Dermis microvascular lymphatic vessel endothelial cell (primary cell): ENCODE measurements around the gene EYA4. TPM values are rescaled to one million over a fixed set of nuclear protein-coding genes. Genes with fewer than 3 reads are reported as not detected.

Experiments used
- DNase-seq, 2 donors: peaks; one replicate each; pipeline versions ENCODE4 v3.0.0 to v3.0.0-alpha.2; 2010; ENCODE audit warnings: low read depth in 2 of 2
- total RNA-seq: library from RNA; depleted of rRNA; stranded (reverse); fragments of >200 nt; gene quantifications from 2 replicates; pipeline ENCODE4 v1.2.1, GENCODE V29; 2014

The EYA4 gene
- total RNA-seq, 1 donor from 2014 or later = 0.51 TPM

DNA sequence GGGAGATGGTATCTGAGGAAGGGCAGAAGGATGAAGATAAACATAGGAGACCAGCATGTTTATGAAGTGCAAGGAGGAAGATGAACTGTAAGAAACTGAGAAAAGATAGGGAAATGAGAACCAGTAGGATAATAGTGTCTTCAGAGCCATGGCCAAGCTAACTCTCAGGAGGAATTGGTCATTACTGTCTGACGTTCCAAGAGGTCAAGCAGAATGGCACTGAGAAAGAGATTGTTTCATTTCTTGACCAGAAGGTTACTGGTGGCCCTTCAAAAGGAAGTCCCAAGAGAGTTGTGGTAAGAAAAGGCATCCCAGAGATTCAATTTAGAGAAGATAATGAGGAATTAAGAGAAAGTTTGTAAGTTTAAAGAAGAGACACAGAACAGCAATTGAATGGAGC, 47.5 kb downstream of the EYA4 start:
- DNase-seq = no peak

DNA sequence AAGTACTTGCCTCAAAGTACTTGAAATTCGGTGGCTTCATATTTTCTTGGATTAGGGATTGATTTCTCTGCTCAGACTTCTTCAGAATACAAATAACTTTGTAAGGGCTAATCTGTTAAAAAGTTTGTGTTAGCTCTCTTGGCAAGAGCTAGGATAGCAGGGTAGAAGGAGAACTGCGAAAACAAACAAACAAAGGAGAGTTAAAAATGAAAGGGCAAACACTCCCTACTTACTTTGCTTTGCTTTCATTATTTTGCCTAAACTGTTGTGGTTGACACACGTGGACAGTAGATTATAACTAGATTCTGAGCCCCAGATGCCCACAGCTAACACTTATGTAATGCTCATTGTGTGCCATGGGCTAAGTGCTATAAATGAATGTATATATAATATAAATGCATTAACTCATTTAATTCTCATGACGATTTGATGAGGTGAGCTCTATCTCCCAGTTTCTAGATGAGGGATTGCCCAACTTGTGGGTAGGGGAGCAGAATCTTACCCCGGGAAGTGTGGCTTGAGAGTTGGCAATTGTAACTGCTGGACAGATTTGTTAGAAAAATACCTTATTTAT, 48.7 kb downstream of the EYA4 start:
- no peak for DNase-seq

DNA sequence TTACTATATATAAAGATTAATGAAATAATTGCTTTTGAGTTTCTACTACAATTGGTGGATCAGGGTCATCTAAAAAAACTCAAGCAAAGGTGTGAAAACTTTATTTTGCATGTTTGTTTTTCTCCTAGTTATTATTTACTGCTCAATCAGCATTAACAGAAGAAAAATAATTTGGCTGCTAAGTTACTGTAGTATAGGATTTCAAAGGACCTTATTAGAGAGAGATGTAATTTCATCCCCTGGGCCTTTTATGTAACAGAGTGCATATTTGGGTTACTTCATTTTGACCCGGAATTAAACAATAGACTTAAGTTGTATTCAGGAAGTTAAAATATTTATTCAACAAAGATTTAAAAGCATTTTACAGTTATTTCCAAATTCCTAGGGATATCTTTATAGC, 49.8 kb downstream of the EYA4 start:
- DNase-seq = no peak

DNA sequence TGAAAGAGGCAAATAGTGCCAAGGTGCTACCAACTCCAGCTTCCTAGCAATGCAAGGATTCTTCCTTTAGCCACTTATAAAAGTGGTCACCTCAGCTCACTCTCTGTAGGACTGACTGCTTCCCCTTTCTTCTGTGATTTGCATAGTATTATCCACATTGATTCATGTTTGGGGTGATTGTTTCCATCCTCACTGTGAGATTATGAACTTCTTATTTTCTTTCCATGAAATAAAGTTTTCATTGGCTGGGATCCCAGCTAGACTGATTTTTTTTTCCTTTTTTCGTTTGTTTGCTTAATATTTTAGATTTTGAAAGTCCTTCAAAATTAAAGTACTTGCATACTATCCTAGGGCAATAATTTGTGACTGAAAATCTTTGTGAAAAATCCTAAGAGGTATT, 50.5 kb downstream of the EYA4 start:
- DNase-seq = no peak

DNA sequence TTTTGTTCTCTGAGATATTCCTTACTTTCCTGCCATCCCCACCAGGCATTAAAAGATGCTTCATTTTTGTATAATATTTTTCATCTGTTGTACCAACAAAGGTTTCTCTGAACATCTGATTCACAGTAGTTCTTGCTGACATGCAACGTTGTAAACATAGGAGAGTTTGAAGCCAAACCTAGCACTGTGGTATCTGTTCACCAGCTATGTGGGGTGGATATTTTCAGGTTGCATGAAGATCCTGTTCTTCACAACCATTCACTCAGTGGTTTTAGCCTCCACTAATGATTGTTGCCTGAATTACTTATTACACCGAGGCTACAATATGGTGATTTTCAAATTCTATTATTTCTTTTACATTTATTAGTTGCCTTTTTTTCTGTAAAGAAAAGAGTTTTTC, 56.5 kb downstream of the EYA4 start:
- no peak for DNase-seq

DNA sequence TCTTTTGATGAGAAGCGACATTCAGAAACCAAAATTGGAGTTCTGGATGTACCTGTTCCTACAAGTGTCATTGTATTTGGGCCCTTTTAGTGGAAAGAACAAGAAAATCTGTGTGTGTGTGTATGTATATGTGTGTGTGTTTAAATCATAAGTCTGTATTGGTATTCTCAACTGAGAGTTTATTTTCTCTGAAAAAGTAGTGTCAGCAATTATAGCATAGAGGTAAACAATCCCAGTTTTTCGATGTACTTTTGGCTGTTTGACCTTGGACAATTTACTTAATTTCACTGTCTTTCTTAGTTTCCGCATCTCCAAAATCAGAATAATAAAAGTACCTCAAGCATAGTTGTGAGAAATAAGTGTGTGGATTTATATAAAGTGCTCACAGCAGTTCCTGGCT, 57.2 kb downstream of the EYA4 start:
- no peak for DNase-seq

DNA sequence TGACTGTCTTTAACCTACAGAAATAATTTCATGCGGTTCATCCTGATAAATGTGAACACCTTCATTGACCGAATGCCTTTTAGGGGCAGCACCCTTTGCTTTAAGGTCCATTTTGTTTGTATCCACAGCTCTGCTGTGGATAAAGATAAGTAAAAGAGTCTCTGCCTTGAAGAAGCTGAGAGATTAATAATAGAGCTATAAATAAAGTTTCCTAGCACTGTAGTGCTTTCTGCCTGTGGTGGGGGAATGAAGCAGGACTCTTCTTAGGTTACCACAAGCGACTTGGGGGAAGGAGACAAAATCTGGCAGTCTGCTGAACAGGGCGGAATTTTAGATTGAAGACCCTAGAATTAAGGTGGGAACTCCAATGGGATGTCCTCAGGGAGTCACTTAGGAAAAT, 57.6 kb downstream of the EYA4 start:
- no peak for DNase-seq

DNA sequence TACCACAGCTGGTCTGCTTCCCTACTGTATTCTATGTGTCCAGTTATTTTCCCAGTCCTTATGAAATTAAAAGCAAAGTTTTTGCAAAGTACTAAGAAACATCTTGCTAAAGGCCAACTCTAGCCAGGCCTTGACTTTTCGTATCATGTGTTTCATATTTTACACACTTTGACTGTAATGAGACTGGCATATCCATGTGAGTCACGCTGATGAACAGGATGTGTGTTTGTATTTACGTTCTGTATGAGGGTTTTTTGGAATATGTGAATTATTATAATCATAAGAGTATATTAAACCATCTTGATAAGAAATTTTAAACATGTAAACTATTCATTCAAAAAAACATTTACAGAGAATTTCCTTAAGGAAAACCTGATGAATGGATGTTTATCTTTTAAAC, 59.7 kb downstream of the EYA4 start:
- no peak for DNase-seq

DNA sequence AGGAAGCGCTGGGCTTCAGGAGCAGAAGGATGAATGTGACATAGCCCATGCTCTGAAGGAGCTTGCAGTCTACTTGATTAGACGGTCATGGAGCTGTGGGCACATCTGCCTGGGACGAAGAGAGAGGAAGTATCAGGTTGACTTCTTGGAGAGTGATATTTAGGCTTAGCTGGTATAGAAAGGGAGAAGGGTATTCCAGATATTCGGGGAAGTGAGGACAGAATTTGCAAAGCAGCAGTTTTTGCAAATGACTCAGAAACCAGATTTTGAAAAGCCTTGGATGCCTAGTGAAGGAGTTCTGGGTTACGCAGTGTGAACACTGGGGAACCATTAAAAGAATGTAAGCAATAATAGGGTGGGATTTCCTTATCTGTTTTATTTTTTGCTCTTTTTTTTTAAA, 60.7 kb downstream of the EYA4 start:
- DNase-seq = no peak

DNA sequence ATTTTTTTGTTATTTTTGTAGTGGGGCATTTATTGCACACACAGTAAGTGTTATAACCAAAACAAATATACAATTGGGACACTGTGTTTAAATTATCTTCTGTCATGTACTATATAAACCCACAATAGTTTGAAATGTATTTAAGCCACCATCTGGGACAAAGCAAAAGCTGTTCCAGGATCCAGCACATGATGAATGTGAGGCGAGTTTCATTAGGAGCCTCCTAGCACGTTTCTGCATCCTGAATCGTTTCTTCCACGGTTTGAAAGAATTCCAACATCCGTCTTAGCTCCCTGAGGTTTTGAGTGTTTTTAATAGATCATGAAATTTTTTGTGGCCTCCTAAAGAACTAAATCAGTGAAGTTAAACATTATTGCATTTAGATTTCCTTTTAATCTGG, 65.8 kb downstream of the EYA4 start:
- DNase-seq = no peak

DNA sequence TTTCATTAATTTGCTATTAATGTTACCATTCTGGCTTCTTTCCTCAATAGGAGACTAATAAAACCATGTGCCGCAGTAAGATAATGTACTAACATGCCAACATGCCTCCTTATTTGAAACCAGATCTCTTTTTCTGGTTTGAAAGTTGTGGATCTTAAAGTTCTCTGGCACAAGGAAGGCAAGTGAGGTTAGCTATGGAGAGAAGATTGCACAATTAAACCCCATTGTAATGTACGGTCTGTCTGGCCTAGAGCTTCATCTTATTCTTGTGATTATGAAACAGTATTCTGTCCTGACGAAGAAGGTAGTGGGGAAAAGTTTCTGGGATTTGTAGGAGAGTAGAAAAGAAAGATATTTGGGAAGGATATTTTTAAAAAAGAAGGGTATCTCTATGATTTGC, 68.4 kb downstream of the EYA4 start:
- no peak for DNase-seq

DNA sequence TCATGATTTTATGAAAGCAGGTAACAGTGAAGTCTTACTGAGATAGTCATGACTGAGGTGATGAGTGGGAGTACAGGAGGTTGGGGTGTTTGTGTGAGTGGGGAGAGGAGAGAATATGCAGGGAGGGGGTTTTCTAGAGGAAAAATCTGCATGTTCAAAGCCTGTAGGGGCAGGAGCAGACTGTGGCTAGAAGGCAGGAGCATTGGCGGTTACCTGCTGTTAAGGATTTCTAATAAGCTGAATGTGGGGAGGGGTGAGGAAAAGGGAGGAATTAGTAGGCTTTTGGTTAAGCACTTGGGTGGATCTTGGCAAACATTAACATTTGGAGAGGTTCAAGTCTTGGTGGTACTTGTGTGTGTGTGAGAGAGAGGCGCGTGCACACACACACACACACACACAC, 70.8 kb downstream of the EYA4 start:
- DNase-seq = no peak

DNA sequence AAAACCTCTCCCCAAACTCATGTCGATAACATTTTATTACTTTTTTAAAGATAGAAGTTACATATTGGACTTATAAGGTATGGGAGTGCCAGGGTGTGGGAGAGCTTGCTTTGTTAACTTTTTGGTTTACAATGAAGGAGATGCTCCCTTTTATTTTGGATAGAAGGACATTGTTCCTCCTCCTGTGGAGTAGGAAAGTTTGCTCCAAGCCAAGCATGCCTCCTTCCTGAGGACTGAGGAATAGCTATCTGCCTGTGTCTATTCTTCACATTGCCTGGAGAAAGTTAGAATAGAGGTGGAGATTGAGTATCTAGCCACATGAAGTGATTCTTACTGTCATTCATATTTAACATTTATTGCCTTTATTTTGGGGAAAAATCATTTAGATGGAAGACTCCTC, 71.9 kb downstream of the EYA4 start:
- no peak for DNase-seq

DNA sequence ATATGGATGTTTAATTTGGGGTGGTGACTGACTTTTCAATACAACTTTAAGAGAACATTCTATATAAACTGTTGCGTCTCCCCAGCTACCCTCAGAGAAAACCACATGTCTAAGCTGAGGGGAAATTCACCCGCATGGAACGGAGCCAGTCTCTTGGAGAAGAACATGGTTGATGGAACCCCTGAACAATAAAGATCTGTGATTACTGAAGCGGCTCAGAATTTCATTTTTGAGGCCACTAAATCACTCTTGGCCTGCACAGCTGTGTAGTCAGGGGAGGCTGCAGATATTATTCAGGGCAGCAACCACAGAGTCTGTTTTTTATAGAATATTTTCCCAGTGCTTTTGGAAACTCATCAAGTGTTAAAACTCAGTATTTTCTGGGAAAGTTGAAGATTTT, 73.8 kb downstream of the EYA4 start:
- DNase-seq = no peak

DNA sequence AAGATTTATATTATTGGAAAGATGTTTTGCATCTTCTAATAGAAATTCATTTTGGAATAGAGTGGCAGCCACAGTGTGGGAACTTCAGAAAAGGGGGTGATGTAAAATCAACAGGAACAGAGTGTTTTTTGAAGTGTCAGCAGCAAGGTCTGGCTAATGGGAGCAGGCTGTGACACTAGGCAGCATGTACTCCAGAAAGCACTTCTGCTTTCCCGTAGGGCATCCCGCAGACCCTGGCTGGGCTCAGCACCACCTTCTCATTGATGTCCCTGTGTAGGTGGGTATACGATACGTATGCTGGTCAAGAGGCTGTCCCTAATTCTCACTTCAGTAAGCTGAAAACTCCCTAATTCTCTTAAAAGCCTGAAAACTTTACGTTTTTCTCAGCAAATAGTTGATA, 74.7 kb downstream of the EYA4 start:
- no peak for DNase-seq

DNA sequence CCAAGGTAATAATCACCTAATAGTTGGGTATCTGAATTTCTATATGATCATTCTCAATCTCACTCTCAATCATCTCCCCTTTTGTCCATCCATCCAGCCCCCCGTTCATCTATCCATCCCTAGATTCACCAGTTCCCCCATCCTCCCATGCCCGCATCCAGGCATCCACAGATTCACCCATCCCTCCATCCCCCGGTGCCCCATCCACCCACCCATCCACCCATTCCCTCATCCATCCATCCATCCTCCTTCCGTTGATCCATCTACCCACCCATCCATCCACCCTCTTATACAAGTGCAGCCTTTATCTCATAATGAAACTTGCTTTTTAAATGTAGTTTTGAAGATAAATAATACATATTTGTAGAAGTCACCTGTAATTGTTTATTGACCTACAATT, 76.5 kb downstream of the EYA4 start:
- DNase-seq = no peak

DNA sequence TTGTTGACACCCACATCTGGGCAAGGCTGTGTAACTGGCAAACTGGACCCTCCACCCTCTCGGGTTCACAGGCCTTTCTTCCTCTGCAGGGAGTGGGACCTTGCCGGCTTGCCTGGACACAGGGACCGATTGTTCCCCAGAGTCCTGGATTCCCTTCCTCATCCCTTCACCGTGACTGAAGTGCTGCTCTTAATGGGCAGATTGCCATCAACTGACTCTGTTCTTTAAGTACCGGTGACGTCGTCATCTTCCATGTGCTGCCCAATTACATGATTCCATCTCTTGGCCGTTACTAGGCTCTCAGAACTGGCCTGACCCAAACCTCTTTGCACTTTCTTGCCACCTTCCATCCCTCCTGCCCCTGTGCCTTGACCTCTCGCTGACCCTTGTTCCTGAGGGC, 85.4 kb downstream of the EYA4 start:
- DNase-seq = no peak

DNA sequence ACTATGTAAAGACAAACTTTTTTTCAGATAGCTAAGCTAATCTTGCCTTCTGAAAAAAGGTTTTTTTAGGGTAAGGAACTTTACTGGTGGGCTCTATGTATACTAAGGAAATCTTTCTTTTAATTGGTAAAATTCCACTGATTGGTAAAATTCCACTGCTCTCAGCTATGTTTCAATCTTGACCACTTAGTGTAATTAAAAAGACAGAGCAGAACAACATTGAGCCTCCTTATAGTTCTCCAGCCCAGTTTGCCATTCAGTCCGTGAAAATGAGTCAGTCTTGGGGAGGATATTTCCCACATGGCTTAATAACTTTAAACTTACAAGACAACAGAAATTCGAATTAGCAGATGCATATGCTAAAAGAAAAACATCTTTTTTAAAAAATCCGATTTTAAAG, 92.7 kb downstream of the EYA4 start:
- DNase-seq = no peak

DNA sequence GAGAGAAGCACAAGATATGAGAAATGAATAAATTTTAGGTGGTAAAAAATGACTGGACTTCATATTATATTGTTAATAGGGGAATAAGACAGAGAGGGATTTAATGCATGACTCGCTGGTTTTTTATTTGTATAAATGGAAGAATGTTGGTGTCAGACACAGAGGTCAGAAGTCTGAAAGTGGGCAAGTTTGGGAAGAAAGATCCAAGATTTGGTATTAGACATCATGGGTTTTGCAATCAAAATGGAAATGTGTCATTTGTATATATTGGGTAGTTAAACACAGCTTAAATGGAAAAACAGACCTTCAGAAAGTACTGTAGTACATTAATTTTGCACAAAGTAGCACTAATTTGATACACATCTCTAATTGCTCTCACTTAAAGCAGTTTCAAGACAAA, 96.2 kb downstream of the EYA4 start:
- DNase-seq = no peak

DNA sequence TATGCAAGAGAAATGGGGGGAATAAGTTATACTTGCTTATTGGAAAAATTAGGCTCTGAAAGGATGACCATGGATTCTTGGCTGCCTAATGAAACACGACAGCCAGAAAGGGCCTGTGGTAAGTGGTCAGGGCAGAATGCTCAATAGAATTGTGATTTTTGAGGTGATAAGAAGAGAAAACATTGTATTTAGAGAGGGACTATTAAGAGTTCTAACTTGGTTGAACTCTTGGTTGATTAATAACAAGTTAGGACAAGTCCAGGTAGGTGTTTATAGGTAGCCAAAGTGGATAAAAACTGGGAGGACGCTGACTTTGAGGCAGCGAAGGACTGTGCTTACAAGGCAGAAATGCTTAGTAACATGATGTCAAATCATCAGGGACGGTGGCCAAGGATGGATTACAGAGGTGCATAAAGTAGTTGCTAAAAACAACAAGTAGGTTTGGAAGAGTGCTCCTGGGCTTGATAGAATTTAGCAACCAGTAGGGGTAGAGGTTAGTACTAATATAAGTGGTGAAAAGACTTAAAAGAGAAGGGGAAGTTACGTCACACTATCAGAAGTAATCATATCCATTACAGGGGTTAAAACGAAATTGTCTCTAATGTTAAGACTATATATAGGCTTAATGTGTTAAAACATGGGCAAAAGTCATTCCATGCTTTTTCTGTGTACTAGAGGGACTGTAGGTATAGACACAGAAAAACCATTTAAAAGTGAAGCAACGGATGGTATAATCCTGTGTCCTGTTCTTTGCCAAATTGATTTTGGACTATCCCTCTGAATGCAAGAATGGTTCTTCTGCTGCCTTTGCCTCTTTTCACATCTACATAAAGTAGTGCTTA, 98.6 kb downstream of the EYA4 start:
- DNase-seq = no peak

DNA sequence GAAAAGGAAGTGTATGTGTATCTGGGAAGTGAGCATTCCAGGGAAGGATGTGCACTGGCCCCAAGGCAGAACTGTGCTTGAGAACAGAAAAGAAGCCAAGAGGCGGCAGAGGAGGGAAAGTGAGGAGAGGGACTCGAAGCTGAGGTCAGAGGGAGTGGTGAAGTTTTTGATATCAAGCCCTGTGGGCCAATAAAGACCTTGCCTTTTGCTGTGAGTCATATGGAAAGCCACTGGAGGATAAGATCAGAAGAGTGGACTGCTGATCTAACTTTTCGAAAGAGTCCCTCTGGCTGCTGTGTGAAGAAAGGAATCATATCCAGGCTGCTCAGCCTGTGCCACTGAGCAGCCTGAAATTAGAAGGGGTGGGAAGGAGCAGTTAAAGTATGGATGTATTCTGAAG, 99.4 kb downstream of the EYA4 start:
- DNase-seq = no peak

DNA sequence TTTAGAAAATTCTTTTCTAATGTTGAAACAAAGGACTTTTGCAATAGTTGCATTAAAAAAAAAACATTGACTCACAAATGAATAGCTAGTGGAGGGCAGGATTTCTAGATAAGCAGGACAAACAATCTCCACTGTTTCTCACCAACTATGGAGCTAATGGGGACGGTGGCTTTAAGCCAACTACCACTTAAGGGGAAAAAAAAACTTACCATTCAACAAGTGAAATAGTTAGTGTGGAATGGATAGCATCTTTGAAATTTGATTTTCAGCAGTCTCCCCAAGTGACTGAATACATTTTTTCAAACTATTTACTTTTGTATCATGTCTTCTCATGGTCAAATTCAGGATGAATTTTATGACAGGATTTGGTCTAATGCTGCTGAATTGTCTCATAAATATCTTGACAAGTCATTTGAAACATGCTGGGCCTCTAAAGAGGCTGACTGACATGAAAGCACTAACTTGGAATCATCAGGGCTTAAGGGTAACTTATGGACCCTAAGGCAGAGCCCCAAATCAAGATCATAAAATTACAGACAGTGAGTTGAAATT, 100.5 kb downstream of the EYA4 start:
- no peak for DNase-seq

DNA sequence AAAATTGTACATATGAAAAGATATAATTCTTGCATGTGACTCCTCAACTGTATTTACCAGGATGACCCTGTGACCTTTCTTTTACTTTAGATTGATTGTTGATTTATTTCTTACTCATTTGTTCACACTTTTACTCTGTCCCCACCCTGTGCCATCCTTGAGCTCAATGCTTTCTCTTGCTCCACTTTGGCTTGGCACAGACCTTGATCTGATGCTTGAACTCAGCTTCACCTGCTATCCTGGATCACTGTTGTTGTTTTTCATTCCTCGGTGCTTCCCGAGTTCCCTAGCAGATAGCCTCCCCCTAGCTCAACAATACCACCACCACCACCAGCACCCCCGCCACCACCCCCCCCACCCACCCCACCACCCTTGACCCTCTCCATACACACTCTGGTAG, 102.1 kb downstream of the EYA4 start:
- no peak for DNase-seq
